Effector CD4-positive, alpha-beta T cell (primary cell): ENCODE data around the gene PPP2R5D.
"Not testable (repeated sequence)": the region's sequence is repeated elsewhere in the genome, so short reads cannot be mapped to it uniquely, and the experiment has no call there.

Source experiments
- DNase-seq: peaks from one replicate; pipeline ENCODE4 v3.0.0-alpha.2; 2020

PPP2R5D gene

DNA sequence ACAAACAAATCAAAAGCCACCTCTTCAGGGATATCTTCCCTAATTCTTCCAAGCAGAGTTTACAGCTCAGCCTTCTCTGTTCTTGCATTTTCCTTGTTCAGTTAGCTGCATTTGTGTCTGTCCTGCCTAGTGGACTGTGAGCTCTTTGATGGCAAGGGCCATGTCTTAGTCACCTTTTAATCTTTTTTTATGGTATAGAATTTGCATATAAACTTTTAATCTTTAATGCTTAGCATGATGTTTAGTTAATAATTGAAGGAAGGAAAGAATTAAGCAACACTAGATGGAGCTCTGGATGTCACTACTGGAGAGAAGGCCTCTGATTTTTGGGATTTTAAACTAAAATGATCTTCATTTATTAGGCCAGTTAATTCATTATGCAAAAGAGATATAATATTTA lies 12.1 kb downstream of the PPP2R5D start:
- DNase-seq: no peak

GRCh38 chr6:42998205-42998604 lies 13.8 kb downstream of the PPP2R5D start:
- DNase-seq: not testable (repeated sequence)

GRCh38 chr6:43001843-43002242 lies 17.5 kb downstream of the PPP2R5D start:
- no peak for DNase-seq

- DNase-seq: no peak
These were observed 21.5 kb downstream of the PPP2R5D start for GRCh38 chr6:43005844-43006243.

DNA sequence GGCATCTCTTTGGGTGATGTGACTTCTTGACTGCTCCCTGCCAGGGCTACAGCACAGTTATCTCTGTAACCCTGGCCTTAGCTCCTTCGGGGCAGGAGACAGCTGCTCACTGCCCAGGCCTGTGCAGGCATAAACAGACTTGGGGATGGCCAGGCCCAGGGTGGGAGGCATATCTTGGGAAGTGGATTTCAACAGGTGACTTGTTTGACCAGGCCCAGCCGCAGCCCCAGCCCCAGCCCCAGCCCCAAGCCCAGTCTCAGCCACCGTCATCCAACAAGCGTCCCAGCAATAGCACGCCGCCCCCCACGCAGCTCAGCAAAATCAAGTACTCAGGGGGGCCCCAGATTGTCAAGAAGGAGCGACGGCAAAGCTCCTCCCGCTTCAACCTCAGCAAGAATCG lies 21.9 kb downstream of the PPP2R5D start:
- DNase-seq: no peak

DNA sequence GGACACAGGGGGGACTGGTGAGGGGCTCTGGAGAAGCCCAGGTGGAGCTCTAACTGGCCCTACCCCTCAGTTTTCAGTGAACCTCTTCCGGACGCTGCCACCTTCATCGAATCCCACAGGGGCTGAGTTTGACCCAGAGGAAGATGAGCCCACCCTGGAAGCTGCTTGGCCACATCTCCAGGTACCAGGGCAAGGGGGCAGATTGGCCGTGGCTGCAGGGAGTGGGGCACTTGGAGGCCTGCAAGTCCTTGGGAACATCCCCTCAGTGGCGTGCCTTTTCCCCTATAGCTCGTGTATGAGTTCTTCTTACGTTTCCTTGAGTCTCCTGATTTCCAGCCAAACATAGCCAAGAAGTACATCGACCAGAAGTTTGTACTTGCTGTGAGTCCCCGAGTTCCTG lies 22.8 kb downstream of the PPP2R5D start:
- no peak for DNase-seq

GRCh38 chr6:43009124-43009523 lies 24.8 kb downstream of the PPP2R5D start:
- DNase-seq: no peak

- DNase-seq: no peak
These were observed 26.8 kb downstream of the PPP2R5D start for GRCh38 chr6:43011207-43011606.

DNA sequence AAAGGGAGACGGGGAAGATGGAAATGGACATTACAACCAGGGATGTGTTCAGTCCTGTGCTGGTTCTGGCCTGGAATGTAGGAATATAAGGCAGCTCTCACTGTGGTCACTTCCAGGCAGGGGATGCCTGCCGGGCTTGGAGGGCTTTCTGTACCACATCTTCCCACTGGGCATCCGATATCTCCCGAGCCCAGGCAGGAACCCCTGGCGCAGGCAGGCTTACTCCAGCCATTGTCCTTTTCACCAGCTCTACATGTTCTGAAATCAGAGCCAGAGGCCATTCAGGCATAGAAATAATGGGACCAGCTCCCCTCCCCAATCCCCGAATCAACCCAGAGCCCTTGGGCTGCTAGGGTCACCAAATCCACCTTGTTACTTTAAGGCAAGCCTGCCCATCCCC lies 28.0 kb downstream of the PPP2R5D start:
- DNase-seq: no peak

GRCh38 chr6:43013097-43013842 lies 28.9 kb downstream of the PPP2R5D start:
- DNase-seq: no peak

GRCh38 chr6:43013843-43014433 lies 29.6 kb downstream of the PPP2R5D start, which contains the start of the genes KLHDC3 and MEA1:
TSS of gene KLHDC3 (plus strand) at chr6:43014249. CDS start at chr6:43017193, 2,944 bp downstream.
TSS of gene MEA1 (minus strand) at chr6:43013946. CDS start at chr6:43013813, 133 bp downstream.
- peak; percentile 96 for DNase-seq

DNA sequence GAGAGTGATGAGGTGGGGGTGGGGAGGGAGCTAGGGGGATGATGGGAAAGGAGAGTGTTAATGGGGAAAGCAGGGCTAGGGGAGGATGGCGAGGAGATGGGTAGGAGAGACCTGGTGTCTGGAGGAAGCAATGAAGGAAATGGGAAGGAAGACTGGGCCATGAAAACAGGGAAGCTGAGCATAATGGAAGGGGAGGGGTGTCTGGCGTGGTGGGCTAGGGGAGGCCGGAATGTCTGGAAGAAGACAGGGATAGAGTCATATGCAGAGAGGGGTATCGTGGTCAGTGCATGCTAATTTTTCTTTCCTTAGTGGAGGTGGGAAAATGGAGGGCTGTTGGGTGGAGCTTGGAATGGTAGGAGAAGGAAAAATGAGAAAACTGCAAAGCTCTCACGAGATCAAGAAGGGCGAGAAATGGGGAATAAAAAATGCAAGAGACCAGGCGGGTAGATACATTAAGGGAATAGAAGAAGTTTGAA lies 30.1 kb downstream of the PPP2R5D start:
- DNase-seq: no peak

- no peak for DNase-seq
These were observed 32.0 kb downstream of the PPP2R5D start for GRCh38 chr6:43016176-43016942.

DNA sequence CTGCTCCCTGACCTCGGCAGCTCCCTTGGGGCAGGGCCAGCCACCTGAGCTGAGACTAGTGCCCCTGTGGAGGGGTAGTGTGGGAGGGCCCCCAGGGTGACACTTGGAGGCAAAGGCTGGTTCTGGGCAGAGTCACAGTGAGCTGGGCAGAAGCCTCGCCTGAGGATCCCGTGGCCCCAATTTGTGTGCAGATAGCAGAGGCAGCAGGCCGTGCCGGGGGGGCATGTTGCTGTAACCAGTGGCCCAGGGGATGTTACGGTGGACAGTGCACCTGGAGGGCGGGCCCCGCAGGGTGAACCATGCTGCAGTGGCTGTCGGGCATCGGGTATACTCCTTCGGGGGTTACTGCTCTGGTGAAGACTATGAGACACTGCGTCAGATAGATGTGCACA lies 32.6 kb downstream of the PPP2R5D start:
- no peak for DNase-seq

DNA sequence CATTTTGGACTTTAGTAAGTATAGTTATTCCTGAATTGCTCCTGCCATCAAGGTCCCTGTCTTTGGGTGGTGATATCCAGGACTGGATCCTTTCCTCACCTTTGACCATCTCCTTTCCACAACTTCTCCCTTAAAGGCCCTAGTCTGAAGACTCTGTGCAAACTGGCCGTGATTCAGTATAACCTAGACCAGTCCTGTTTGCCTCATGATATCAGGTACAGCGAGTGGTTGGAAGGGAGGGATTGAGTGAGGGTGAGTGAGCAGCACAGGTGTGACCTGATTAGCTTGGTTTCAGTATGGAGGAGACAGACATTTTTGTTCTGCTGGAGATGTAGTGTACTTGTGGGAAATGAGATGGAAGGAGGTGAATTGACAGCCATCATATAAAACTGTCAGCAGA lies 34.8 kb downstream of the PPP2R5D start:
- no peak for DNase-seq

DNA sequence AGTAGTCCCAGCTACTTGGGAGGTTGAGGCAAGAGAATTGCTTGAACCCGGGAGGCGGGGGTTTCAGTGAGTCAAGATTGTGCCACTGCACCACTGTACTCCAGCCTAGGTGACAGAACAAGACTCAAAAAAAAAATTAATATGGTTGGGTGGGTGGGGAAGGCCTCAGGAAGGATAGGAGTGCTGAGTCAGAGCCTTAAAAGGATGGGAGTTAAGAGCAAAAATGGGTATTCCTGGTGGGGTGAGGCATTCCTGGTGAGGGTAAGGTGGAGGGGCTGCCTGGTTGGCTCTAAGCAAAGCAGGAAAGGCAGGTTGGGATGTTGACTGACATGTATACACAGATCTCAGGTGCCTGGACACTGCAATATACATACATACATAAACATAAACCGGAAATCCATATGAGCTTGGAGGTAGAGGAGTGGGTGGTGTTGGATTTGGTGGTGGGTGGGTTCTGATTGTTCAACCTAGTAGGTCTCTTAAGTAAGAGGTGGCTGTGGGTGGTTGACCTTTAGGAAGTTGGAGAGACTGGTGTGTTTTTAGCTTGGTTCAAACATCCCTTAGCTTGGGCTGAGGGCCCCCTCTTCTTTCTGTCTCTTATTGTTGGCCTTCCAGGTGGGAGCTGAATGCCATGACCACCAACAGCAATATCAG lies 35.8 kb downstream of the PPP2R5D start:
- DNase-seq: no peak

- DNase-seq: no peak
These were observed 36.5 kb downstream of the PPP2R5D start for GRCh38 chr6:43020847-43021246.

DNA sequence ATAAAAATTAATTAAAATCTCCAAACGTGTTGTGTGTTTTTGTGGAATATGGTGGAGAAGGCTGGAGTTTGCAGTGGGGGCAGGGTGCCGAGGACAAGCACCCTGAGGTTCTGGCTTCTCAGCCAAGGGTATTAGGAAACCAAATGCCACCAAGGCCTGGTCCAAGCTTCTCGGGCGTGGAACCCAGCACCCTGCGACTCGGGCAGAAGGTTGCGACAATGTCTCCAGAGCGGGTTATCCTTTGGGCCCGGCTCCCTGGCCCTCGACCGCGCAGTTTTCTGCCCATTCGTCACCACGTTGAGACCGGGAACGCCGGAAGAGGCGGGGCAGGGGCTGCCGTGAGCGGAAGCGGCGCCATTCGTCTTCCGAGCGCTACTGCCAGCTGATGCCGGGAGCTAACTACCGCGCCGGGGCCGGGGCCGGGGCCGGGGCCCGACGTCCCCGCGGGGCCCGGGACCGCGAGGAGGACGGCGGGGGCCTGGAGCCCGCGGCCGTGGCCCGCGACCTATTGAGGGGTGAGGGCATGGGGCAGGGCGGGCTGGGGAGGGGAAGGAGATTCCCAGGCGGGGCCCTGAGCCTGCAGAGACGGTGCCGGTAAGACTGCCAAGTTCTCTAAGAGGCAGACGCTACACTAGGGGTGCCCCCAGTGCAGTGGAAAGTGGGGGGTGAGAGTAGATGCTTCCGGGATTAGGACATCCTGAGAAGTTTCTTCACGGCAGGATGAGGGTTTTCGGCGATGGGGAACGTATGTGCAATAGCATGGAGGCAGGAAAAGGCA lies 37.1 kb downstream of the PPP2R5D start, which contains the start of gene RRP36:
RRP36 (plus strand) TSS at position 354 of the 778 bp plus-strand sequence; CDS start at position 386, 32 bp downstream.
- DNase-seq: peak; percentile 53

DNA sequence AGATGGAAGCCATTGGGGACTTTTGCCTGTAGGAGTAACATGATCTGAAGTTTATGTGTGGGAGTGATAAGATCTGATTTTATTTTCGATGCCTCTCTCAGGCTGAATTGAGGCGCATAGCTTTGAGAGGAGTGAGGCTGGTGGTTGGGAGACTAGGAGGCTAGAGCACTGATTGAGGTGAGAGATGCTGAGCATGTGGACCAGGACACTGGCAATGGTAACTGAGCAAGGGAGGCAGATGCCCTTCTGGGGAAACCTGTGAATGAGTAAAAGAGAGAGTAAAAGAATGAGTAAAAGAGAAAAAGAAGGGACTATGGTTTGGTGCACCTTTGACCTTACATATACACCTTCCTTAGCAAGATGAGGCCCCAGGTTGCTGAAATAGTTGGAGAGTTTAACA lies 40.1 kb downstream of the PPP2R5D start:
- DNase-seq: no peak

GRCh38 chr6:43026365-43026764 lies 42.0 kb downstream of the PPP2R5D start:
- no peak for DNase-seq

- DNase-seq: no peak
These were observed 44.8 kb downstream of the PPP2R5D start for GRCh38 chr6:43029120-43029519.

DNA sequence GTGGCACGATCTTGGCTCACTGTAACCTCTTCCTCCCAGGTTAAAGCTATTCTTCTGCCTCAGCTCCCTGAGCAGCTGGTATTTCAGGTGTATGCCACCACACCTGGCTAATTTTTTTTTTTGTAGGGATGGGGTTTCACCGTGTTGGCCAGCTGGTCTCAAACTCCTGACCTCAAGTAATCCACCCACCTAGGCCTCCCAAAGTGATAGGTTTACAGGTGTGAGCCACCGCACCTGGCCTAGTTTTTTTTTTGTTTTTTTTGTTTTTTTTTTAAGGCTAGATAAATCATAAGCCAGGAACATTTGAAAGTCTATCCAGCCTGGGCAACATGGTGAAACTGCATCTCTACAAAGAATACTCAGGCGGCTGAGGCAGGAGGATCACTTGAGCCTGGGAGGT lies 48.0 kb downstream of the PPP2R5D start:
- DNase-seq: no peak
